Natural killer cell (primary cell): Measurements from ENCODE around the gene DISC1. TPM values are rescaled to one million over a fixed set of nuclear protein-coding genes. Genes with fewer than 3 reads are reported as not detected.

Source experiments
- ATAC-seq, 3 donors: fragments of 150-1000 bp in 2 of 3; fragments of 200-7000 bp in 1 of 3; cut with Tn5 transposase; 1 replicate in 1 of 3; 2 replicates in 2 of 3; pipeline ENCODE4 v1.10.0; 2021; ENCODE audit warnings: mild to moderate bottlenecking in 2 of 3, moderate library complexity in 2 of 3
- DNase-seq, 2 donors: peaks; one replicate each; pipeline versions ENCODE4 v3.0.0 to v3.0.0-alpha.2; 2013 to 2021; ENCODE audit warnings: mixed read lengths in 1 of 2
- H3K27ac ChIP-seq: one replicate; pipeline ENCODE4 v1.5.1; 2013; ENCODE audit warnings: mild to moderate bottlenecking, low read length
- H3K27me3 ChIP-seq: one replicate; pipeline ENCODE4 v1.6.1; 2013; ENCODE audit warnings: low read length; ENCODE audit not compliant: control insufficient read depth, insufficient read depth
- H3K36me3 ChIP-seq: one replicate; pipeline ENCODE4 v1.6.1; 2013; ENCODE audit warnings: low read length; ENCODE audit not compliant: control insufficient read depth, insufficient read depth
- H3K4me1 ChIP-seq: one replicate; pipeline ENCODE4 v1.6.1; 2013; ENCODE audit warnings: low read length; ENCODE audit not compliant: control insufficient read depth, insufficient read depth
- H3K4me3 ChIP-seq: one replicate; pipeline ENCODE4 v1.5.1; 2013; ENCODE audit warnings: low read length
- H3K9me3 ChIP-seq: one replicate; pipeline ENCODE4 v1.6.1; 2013; ENCODE audit warnings: low read length; ENCODE audit not compliant: control insufficient read depth, insufficient read depth
- H3K27ac Mint-ChIP-seq, 2 donors: one replicate each; pipeline ENCODE4 v1.8.0; 2022; ENCODE audit warnings: mild to moderate bottlenecking in 2 of 2, mixed read lengths in 2 of 2, moderate library complexity in 1 of 2
- H3K27me3 Mint-ChIP-seq, 2 donors: one replicate each; pipeline ENCODE4 v1.8.0; 2022; ENCODE audit warnings: low read depth in 2 of 2, mixed read lengths in 2 of 2
- H3K36me3 Mint-ChIP-seq: one replicate; pipeline ENCODE4 v1.8.0; 2022; ENCODE audit warnings: mixed read lengths
- H3K4me1 Mint-ChIP-seq, 2 donors: one replicate each; pipeline ENCODE4 v1.8.0; 2022; ENCODE audit warnings: mixed read lengths in 2 of 2
- H3K4me3 Mint-ChIP-seq: one replicate; pipeline ENCODE4 v1.8.0; 2022; ENCODE audit warnings: mild to moderate bottlenecking, moderate library complexity, mixed read lengths
- H3K9me3 Mint-ChIP-seq, 2 donors: one replicate each; pipeline ENCODE4 v1.8.0; 2022; ENCODE audit warnings: mixed read lengths in 2 of 2
- WGBS: methylation state at CpG from one replicate; pipeline ENCODE4 v1.1.7; 2013; ENCODE audit warnings: missing lambda C conversion rate; ENCODE audit not compliant: insufficient coverage; 5-methylcytosine and 5-hydroxymethylcytosine counted together
- intact Hi-C: fragments of 100-400 bp; cut with micrococcal nuclease; formaldehyde crosslinking; loops from one replicate; pipeline ENCODE4 v1.14.2; 2022
- total RNA-seq, 4 donors: library from RNA; stranded (reverse); fragments of 120-200 nt in 1 of 4; gene quantifications; one replicate each; pipeline versions ENCODE4 v1.2.3 to v1.2.4, GENCODE V29; 2013 to 2022
- TF ChIP-seq, protein P1 (sequence below): fragments of 200-600 bp; IDR thresholded peaks from one replicate; pipeline ENCODE4 v1.8.0; 2022; ENCODE audit warnings: antibody characterized with exemption

The DISC1 gene
- total RNA-seq, 3 donors from 2014 or later (not counting 1 experiment from before 2014, with no cell fraction given) = 5.9 to 10.7 (median 9.7) TPM

DNA sequence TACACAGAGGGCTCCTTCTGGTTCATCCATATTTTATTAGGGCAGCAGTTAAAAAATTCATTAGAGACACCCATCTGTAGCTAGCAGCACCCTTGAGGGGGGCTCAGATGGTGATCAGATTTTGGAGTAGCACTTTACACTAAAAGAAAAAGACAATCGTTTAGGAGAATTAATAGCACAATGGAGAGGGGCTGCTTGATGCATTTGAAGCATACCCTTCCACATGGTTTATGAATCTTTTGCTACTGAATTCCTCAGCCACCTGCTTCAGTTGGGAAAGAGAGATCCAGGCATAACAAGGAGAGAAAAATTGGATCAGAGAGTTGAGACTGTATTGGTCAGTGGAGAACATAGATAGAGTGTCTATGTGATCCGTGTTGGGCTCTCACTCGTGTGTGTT, 54.4 kb downstream of the DISC1 start:
- Mint-ChIP-seq H3K9me3 (no peaks in the 10 kb centered on the region), H3K27me3 (peaks cover 11 to 13% of the 10 kb centered on the region in 2 donors), H3K27ac (no peak overlapping the region), H3K4me3 (no peak overlapping the region), H3K4me1 (no peaks in the 10 kb centered on the region), H3K36me3 (peaks cover 8% of the 10 kb centered on the region)
- intact Hi-C loops = no loop called here
- Histone ChIP-seq H3K36me3 (no peaks in the 10 kb centered on the region), H3K9me3 (peaks cover 1% of the 10 kb centered on the region), H3K4me3 (no peak overlapping the region), H3K27me3 (no peaks in the 10 kb centered on the region), H3K27ac (no peak overlapping the region), H3K4me1 (no peaks in the 10 kb centered on the region)
- WGBS = 84% methylated on average over 3 of the region's 3 CpGs
- TF ChIP-seq, protein P1, sequence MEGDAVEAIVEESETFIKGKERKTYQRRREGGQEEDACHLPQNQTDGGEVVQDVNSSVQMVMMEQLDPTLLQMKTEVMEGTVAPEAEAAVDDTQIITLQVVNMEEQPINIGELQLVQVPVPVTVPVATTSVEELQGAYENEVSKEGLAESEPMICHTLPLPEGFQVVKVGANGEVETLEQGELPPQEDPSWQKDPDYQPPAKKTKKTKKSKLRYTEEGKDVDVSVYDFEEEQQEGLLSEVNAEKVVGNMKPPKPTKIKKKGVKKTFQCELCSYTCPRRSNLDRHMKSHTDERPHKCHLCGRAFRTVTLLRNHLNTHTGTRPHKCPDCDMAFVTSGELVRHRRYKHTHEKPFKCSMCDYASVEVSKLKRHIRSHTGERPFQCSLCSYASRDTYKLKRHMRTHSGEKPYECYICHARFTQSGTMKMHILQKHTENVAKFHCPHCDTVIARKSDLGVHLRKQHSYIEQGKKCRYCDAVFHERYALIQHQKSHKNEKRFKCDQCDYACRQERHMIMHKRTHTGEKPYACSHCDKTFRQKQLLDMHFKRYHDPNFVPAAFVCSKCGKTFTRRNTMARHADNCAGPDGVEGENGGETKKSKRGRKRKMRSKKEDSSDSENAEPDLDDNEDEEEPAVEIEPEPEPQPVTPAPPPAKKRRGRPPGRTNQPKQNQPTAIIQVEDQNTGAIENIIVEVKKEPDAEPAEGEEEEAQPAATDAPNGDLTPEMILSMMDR = no peak
- no peak for DNase-seq
- no peak for ATAC-seq

DNA sequence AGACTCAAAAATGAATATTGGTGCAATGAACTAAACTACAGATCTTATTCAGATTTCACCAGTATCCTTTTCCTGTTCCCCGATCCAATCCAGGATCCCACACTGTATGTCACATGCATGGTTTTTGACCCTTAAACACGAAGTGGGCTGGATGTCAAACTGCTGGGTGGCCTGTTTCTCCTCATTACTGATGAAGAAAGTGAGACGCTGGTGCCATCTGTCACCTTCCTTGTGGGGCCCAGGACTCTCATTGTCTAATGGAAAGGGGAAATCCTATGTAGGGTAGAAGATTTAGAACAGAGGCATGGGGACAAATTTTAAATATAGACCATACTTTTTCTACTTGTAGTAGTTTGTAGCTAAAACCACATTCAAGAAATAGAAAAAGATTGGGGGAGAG, 56.2 kb downstream of the DISC1 start:
- no peaks in the 10 kb centered on the region for H3K4me1 ChIP-seq
- peaks cover 0 to 3% of the 10 kb centered on the region in 2 donors for H3K9me3 Mint-ChIP-seq
- no peaks in the 10 kb centered on the region for H3K27me3 ChIP-seq
- no peak overlapping the region for H3K4me3 Mint-ChIP-seq
- H3K36me3 ChIP-seq = no peaks in the 10 kb centered on the region
- intact Hi-C loops = no loop called here
- DNase-seq = no peak
- no peaks in the 10 kb centered on the region for H3K36me3 Mint-ChIP-seq
- TF ChIP-seq, protein P1 = no peak
- no peak for ATAC-seq
- no peaks in the 10 kb centered on the region for H3K4me1 Mint-ChIP-seq
- no peak overlapping the region for H3K4me3 ChIP-seq
- H3K9me3 ChIP-seq = peaks cover 6% of the 10 kb centered on the region
- no peak overlapping the region for H3K27ac ChIP-seq
- peaks cover 0 to 8% of the 10 kb centered on the region in 2 donors for H3K27me3 Mint-ChIP-seq
- WGBS = 62% methylated on average over 3 of the region's 3 CpGs
- H3K27ac Mint-ChIP-seq = no peak overlapping the region

DNA sequence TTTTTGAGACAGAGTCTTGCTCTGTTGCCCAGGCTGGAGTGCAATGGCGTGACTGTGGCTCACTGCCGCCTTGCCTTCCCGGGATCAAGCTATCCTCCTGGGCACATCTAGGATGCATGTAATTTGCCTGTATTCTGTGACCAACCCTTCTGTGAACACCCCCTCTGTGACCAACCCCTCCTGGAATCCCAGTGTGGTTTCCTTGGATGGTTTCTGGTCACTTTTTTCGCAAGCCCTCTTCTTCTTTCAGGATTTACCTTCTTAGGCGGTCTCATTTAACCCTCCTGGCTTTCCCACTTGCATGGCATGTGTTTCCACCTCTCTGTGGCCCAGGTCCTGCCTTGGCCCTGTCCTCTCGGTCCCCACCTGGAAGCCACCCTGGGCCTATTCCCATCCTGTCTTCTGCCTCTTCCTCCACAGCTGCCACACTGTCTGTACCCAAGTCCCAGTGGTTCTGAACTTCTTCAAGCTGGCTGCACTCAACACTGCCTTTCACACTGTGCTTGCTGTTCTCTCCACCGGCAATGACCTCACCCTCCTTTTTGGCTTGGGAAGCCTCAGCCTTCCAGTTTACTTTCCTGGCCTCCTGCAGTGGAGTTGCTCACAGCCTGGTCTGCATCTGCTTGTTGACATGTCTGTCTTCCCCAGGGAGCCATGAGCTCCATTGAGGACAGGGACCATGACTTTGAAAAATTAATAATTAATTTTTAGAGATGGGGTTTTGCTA, 57.0 kb downstream of the DISC1 start:
- ATAC-seq (no peak), DNase-seq (no peak)
- H3K4me3 Mint-ChIP-seq = no peak overlapping the region
- intact Hi-C loops = no loop called here
- no peaks in the 10 kb centered on the region for H3K4me1 Mint-ChIP-seq
- H3K36me3 Mint-ChIP-seq = no peaks in the 10 kb centered on the region
- Histone ChIP-seq H3K36me3 (no peaks in the 10 kb centered on the region), H3K27ac (no peak overlapping the region), H3K4me3 (no peak overlapping the region), H3K27me3 (no peaks in the 10 kb centered on the region), H3K4me1 (no peaks in the 10 kb centered on the region), H3K9me3 (peaks cover 6% of the 10 kb centered on the region)
- 89% methylated on average over 7 of the region's 7 CpGs for WGBS
- no peak overlapping the region for H3K27ac Mint-ChIP-seq
- TF ChIP-seq, protein P1 = no peak
- H3K9me3 Mint-ChIP-seq = peaks cover 0 to 3% of the 10 kb centered on the region in 2 donors
- peaks cover 0 to 8% of the 10 kb centered on the region in 2 donors for H3K27me3 Mint-ChIP-seq
